Common myeloid progenitor, CD34-positive (primary cell): ENCODE data around the gene CSNK1A1.

Experiments
- CTCF ChIA-PET: fragments of 350-600 bp; sonication (Branson Sonifier 250); formaldehyde crosslinking; loops from one replicate; lab custom pipeline; 2021; ENCODE audit warnings: antibody characterized with exemption; lab: Charles Lee
- POLR2A ChIA-PET: fragments of 350-600 bp; sonication (Branson Sonifier 250); formaldehyde crosslinking; loops from one replicate; lab custom pipeline; 2021; ENCODE audit warnings: antibody characterized with exemption; lab: Charles Lee
- DNase-seq, 3 donors: peaks; one replicate each; pipeline versions ENCODE4 v3.0.0 to v3.0.0-alpha.2; 2013
- H3K27ac ChIP-seq, 2 experiments: 1 replicate in 1 of 2; 2 replicates in 1 of 2; pipeline ENCODE4 v1.7.0; 2013; ENCODE audit warnings: inconsistent platforms in 2 of 2, low read length in 2 of 2, mild to moderate bottlenecking in 2 of 2, low read depth in 1 of 2, moderate library complexity in 1 of 2; ENCODE audit not compliant: severe bottlenecking in 2 of 2, insufficient read depth in 1 of 2, poor library complexity in 1 of 2
- H3K27me3 ChIP-seq, 5 experiments: replicated peaks in 2 of 5; 1 replicate in 3 of 5; 2 replicates in 2 of 5; pipeline versions ENCODE4 v1.6.1 to v1.7.0; 2013; ENCODE audit warnings: low read length in 4 of 5, mild to moderate bottlenecking in 2 of 5, moderate library complexity in 2 of 5, inconsistent platforms in 1 of 5; ENCODE audit not compliant: insufficient read depth in 5 of 5, control insufficient read depth in 4 of 5
- H3K36me3 ChIP-seq, 4 experiments: 1 replicate in 2 of 4; 2 replicates in 2 of 4; pipeline versions ENCODE4 v1.6.1 to v1.7.0; 2013; ENCODE audit warnings: low read length in 3 of 4, control low read depth in 1 of 4, mild to moderate bottlenecking in 1 of 4; ENCODE audit not compliant: control insufficient read depth in 4 of 4, insufficient read depth in 4 of 4
- H3K4me1 ChIP-seq, 4 experiments: 1 replicate in 3 of 4; 2 replicates in 1 of 4; pipeline versions ENCODE4 v1.6.1 to v1.7.1; 2013; ENCODE audit warnings: low read length in 3 of 4, mild to moderate bottlenecking in 3 of 4, control low read depth in 1 of 4, inconsistent platforms in 1 of 4, moderate library complexity in 1 of 4; ENCODE audit not compliant: control insufficient read depth in 4 of 4, insufficient read depth in 4 of 4; ENCODE audit errors: control extremely low read depth in 1 of 4
- H3K4me3 ChIP-seq, 7 experiments: 1 replicate in 4 of 7; 2 replicates in 3 of 7; pipeline versions ENCODE4 v1.5.1 to v1.7.0; 2013; ENCODE audit warnings: mild to moderate bottlenecking in 7 of 7, low read length in 6 of 7, moderate library complexity in 6 of 7, inconsistent platforms in 2 of 7, low read depth in 2 of 7, control low read depth in 1 of 7; ENCODE audit not compliant: insufficient read depth in 4 of 7, control insufficient read depth in 1 of 7; ENCODE audit errors: extremely low read depth in 1 of 7
- H3K9me3 ChIP-seq, 5 experiments: 1 replicate in 4 of 5; 2 replicates in 1 of 5; pipeline versions ENCODE4 v1.6.1 to v1.7.1; 2013; ENCODE audit warnings: low read length in 4 of 5, mild to moderate bottlenecking in 2 of 5, inconsistent platforms in 1 of 5, low read depth in 1 of 5, moderate library complexity in 1 of 5; ENCODE audit not compliant: control insufficient read depth in 4 of 5, insufficient read depth in 2 of 5; ENCODE audit errors: control extremely low read depth in 1 of 5
- WGBS: methylation state at CpG from one replicate; pipeline ENCODE4 v1.1.5; 2013; ENCODE audit not compliant: insufficient coverage; 5-methylcytosine and 5-hydroxymethylcytosine counted together

The CSNK1A1 gene

DNA sequence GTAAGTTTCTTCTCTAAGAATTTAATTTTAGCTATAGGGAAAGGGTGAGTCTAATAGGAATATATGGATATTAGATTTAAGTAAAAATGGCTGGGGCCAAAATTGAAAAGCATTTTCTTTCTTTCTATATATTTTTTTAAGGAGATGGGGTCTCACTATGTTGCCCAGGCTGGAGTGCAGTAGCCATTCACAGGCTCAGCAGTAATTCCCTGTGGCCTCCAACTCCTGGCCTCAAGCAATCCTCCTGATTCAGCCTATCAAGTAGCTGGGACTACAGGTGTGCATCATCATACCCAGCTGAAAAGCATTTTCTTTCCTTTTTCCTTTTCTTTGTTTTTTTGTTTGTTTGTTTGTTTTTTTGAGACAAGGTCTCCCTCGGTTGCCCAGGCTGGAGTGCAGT, 41.1 kb downstream of the CSNK1A1 start:
- H3K4me1 ChIP-seq: no peaks in the 10 kb centered on the region
- no peak overlapping the region for H3K4me3 ChIP-seq
- peaks cover 35 to 74% (median 57%) of the 10 kb centered on the region in 4 experiments for H3K36me3 ChIP-seq
- WGBS: no CpG with 5 or more reads among the region's 1 CpG
- ChIA-PET POLR2A (no interaction called here), CTCF (interaction anchor here (1.0 to 2.5 kb wide), 5 partner anchors 12 to 51 kb away, joined by 3 to 7 read pairs (median 3); partner anchors contain the start of gene CSNK1A1)
- no peaks in the 10 kb centered on the region for H3K9me3 ChIP-seq
- H3K27ac ChIP-seq: no peak overlapping the region
- H3K27me3 ChIP-seq: no peaks in the 10 kb centered on the region
- DNase-seq: no peak

DNA sequence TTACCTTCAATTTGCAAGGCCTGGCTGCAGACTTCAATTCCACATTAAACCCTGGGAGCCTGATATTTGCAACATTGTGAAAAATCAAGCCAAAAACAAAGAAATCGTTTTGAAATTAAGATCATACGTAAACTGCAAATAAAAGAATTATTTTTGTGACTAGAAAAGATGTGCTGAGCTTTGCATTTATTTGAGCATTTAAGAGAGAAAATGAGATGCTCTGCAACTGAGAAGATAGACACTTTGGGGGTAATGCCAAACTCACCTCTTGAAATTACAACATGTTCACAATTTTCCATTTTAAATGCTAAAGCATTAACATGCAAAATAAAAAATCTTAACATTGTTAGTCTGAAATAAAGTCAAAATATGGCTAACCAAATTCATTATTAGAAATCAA, 46.6 kb downstream of the CSNK1A1 start:
- peaks cover 29 to 85% (median 66%) of the 10 kb centered on the region in 4 experiments for H3K36me3 ChIP-seq
- POLR2A ChIA-PET: no interaction called here
- 94% methylated on average over 2 of the region's 2 CpGs for WGBS
- no peaks in the 10 kb centered on the region for H3K9me3 ChIP-seq
- no peaks in the 10 kb centered on the region for H3K27me3 ChIP-seq
- CTCF ChIA-PET: no interaction called here
- no peak overlapping the region for H3K27ac ChIP-seq
- H3K4me1 ChIP-seq: no peaks in the 10 kb centered on the region
- DNase-seq: no peak
- no peak overlapping the region for H3K4me3 ChIP-seq

DNA sequence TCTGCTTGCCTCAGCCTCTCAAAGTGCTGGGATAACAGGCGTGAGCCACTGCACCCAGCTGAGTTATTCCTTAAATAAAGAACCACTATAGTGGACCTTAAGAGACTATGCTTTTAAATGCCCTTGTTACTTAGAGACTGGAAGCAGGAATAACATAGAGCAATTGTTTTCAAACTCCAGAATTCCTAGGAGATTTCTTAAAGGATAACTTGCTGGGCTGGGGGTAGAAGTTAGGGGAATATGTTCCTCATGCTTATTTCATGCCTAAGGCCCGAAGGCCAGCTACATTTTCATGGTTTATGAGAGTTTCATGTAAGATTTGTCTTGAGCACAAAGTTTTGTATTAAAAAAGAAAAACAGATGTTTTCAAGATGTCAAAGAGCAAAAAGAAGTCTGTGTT, 48.2 kb downstream of the CSNK1A1 start:
- POLR2A ChIA-PET: no interaction called here
- no peaks in the 10 kb centered on the region for H3K4me1 ChIP-seq
- DNase-seq: no peak

DNA sequence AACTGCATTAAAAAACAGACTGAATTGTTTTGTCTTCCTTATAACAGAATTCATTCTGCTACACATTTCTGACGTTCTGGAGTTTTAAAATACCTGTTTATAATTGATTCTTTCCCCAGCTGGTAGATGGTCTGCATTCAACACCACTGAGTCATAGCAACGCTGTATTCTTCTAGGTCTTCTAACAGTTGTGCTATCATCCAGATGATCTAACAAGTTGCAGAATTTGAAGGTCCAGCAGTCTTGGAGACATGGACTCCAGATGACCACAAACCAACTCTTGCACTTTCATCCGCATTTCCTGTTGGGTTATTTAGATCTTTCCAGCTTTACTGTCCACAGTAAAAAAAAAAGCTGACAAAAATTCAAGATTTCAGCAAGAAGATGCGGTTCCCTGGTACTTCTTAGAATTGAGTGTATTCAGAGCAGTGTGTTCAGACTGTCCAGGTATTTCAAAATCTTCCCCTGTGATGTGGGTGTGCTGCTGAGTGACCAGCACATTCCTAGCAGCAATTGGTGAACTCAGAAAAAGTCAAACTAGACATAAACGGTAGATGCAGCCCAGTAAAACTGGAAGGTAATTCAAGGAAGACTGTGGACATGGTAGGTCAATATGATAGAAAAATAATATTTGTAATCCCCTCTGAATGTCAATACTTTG, 50.2 kb downstream of the CSNK1A1 start:
- H3K36me3 ChIP-seq: peaks cover 21 to 84% (median 55%) of the 10 kb centered on the region in 4 experiments
- DNase-seq: no peak
- 100% methylated on average over 4 of the region's 5 CpGs for WGBS
- ChIA-PET POLR2A (no interaction called here), CTCF (interaction anchor here (0.6 to 1.6 kb wide), 3 partner anchors 13 to 66 kb away, joined by 3 to 4 read pairs (median 3); no protein-coding TSS in a partner anchor)
- no peak overlapping the region for H3K4me3 ChIP-seq
- H3K9me3 ChIP-seq: no peaks in the 10 kb centered on the region
- no peak overlapping the region for H3K27ac ChIP-seq
- no peaks in the 10 kb centered on the region for H3K27me3 ChIP-seq
- no peaks in the 10 kb centered on the region for H3K4me1 ChIP-seq

More for the DNA sequence above, 48.2 kb downstream of the CSNK1A1 start:
- CTCF ChIA-PET: interaction anchor here (1.0 to 1.7 kb wide), 2 partner anchors 14 to 17 kb away, joined by 3 to 4 read pairs; no protein-coding TSS in a partner anchor
- Histone ChIP-seq H3K36me3 (peaks cover 21 to 85% (median 66%) of the 10 kb centered on the region in 4 experiments), H3K4me3 (no peak overlapping the region), H3K27ac (no peak overlapping the region), H3K9me3 (no peaks in the 10 kb centered on the region), H3K27me3 (no peaks in the 10 kb centered on the region)
- 96% methylated on average over 2 of the region's 2 CpGs for WGBS

DNA sequence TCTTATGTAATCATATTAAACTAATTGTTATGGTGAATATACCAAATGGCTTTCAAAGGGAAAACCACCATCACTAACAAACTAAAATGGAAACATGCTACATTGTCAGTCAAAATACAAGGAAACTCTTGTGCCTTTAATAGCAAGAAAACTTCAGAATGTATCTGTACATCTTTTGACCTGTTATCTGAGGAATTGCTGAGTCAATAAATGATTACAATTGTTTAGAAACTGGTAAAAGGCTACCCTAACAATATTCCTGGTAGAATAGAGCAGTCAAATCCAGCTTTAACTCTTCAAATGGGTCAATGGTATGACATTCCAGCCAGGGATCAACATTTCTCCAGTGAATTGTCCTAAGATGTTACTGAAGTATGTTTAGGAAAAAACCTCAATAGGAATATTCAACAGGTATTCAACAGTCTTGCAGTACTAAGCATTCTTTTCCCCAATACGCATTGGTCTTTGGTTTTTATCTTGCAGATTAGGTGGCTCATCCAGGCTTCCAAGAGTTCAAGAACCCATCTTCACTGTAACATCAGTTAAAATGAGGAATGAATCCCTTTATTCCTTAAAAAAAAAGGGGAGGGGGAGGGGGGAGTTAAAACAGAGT, 52.4 kb downstream of the CSNK1A1 start:
- Histone ChIP-seq H3K27ac (peak overlapping the region in 1 of 2 experiments; percentile 8), H3K4me3 (no peak overlapping the region), H3K36me3 (peaks cover 18 to 79% (median 50%) of the 10 kb centered on the region in 4 experiments), H3K27me3 (no peaks in the 10 kb centered on the region), H3K9me3 (no peaks in the 10 kb centered on the region), H3K4me1 (no peaks in the 10 kb centered on the region)
- WGBS: 100% methylated on average over 1 of the region's 1 CpG
- ChIA-PET CTCF (no interaction called here), POLR2A (no interaction called here)
- no peak for DNase-seq

DNA sequence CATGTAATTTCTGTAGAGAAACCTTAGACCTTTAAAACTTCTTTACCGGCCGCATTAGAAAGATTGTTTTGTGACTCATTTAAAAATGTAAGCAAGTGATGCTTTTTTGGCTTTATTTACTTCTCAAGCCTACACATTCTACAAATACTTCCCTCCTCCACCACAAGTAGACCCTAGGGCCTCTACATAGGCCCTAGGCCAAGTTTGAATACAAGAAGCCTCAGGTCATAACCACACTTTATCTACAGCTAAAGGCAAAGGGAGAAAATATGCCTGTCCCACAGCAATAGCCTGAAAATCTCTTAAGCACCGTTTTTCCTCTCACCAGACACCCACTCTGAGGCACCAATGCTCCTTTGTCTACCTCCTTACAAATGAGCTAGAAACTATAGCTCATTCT, 53.9 kb downstream of the CSNK1A1 start:
- ChIA-PET POLR2A (no interaction called here), CTCF (interaction anchor here (1.0 to 4.0 kb wide), 2 partner anchors 11 to 56 kb away, joined by 10 to 14 read pairs; no protein-coding TSS in a partner anchor)
- 57% methylated on average over 1 of the region's 3 CpGs for WGBS
- Histone ChIP-seq H3K9me3 (no peaks in the 10 kb centered on the region), H3K4me3 (no peak overlapping the region), H3K4me1 (no peaks in the 10 kb centered on the region), H3K27ac (peak overlapping the region in 1 of 2 experiments; percentile 18), H3K36me3 (peaks cover 25 to 69% (median 46%) of the 10 kb centered on the region in 4 experiments), H3K27me3 (no peaks in the 10 kb centered on the region)
- DNase-seq: peak in 1 of 3 donors; percentile 28

DNA sequence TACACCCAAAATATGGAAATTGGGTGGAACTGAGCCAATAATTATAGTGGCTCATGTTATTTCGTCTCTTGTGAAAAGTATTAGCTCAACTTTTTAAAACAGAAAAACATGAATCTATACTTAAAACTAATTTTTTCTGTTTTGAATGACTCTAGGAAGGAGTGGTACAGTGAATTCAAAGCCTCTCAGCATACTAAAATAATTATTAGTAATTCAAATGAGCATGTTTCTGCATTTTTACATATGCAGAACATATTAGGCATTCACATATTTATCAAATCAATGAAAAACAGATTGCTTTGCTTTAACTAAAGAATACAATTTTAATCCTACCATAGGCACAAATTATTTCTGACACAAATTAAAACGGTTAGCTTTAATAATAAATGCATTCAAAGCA, 54.3 kb downstream of the CSNK1A1 start:
- Histone ChIP-seq H3K4me3 (no peak overlapping the region), H3K27me3 (no peaks in the 10 kb centered on the region), H3K36me3 (peaks cover 25 to 65% (median 44%) of the 10 kb centered on the region in 4 experiments), H3K4me1 (no peaks in the 10 kb centered on the region), H3K9me3 (no peaks in the 10 kb centered on the region), H3K27ac (peak overlapping the region in 1 of 2 experiments; percentile 18)
- no peak for DNase-seq
- ChIA-PET POLR2A (no interaction called here), CTCF (interaction anchor here (1.4 to 4.0 kb wide), 2 partner anchors 11 to 15 kb away, joined by 3 to 14 read pairs; no protein-coding TSS in a partner anchor)
- WGBS: no CpG with 5 or more reads among the region's 2 CpGs
